ENCODE results near the gene COPZ1. TPM values are rescaled to one million over a fixed set of nuclear protein-coding genes. Genes with fewer than 3 reads are reported as not detected.
A peak's percentile ranks its signal among the peaks of the same experiment; 100 is the strongest.
"Not testable (repeated sequence)": the region's sequence is repeated elsewhere in the genome, so short reads cannot be mapped to it uniquely, and the experiment has no call there.

COPZ1 gene, protein sequence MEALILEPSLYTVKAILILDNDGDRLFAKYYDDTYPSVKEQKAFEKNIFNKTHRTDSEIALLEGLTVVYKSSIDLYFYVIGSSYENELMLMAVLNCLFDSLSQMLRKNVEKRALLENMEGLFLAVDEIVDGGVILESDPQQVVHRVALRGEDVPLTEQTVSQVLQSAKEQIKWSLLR
- 100 to 1,000 TPM; 214 to 236 (median 220) TPM for polyA plus RNA-seq (ENCODE audit: insufficient read length in 4 of 4)

- DNase-seq (ENCODE audit: low read depth in 4 of 4, low spot score in 3 of 4): peak; percentile 91 to 99 (median 98)
Measured at GRCh38 chr12:54324617-54325441, at the start of gene COPZ1. Gene COPZ1, plus strand, starts transcription at chr12:54325131. Its CDS starts 33 bp downstream, at chr12:54325164.

- DNase-seq (ENCODE audit: low read depth in 4 of 4, low spot score in 3 of 4): no peak
Measured at GRCh38 chr12:54276368-54276767, 48.6 kb upstream of the COPZ1 start.

DNA sequence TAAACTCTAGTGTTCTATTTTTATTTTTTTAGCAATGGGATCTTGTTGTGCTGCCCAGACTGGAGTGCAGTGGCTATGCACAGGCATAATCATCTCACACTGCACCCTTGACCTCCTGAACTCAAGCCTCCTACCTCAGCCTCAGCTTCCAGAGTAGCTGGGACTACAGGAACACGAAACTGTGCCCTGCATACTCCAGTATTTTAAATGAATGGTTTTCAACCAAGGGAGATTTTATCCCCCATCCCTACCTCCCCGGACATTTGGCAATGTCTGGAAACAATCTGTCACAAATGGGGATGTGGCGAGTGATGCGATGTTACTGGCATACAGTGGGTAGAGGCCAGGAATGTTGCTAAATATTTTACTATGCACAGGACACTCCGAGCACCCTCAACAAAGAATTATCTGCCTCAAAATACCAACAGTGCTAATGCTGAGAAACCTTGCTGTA, 47.1 kb upstream of the COPZ1 start:
- DNase-seq (ENCODE audit: low read depth in 4 of 4, low spot score in 3 of 4): no peak

GRCh38 chr12:54279227-54279631, 45.7 kb upstream of the COPZ1 start:
- no peak for DNase-seq (ENCODE audit: low read depth in 4 of 4, low spot score in 3 of 4)

GRCh38 chr12:54279632-54280467, 45.1 kb upstream of the COPZ1 start, which contains the start of gene CBX5:
Gene CBX5, minus strand, starts transcription at chr12:54280122. Its CDS starts 22,472 bp downstream, at chr12:54257650.
- DNase-seq (ENCODE audit: low read depth in 4 of 4, low spot score in 3 of 4): peak; percentile 99 to 100 (median 99)

GRCh38 chr12:54280468-54281260, 44.3 kb upstream of the COPZ1 start, which contains the start of gene HNRNPA1:
Gene HNRNPA1, plus strand, starts transcription at chr12:54280726. Its CDS starts 82 bp downstream, at chr12:54280808.
- DNase-seq (ENCODE audit: low read depth in 4 of 4, low spot score in 3 of 4): peak; percentile 93 to 99 (median 98)

DNA sequence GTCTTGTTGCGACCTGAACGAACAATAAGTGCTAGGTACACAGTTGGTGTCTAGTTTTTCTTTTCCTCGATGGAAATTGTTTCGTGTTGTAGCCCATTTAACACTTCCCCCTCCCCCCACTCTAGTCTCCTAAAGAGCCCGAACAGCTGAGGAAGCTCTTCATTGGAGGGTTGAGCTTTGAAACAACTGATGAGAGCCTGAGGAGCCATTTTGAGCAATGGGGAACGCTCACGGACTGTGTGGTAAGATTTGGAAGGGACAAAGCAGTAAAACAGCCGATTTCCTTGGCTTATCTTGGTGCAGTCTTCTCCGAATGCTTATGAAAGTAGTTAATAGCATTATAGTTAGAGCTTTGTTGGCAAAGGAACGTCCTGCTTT, 43.7 kb upstream of the COPZ1 start:
- DNase-seq (ENCODE audit: low read depth in 4 of 4, low spot score in 3 of 4): not testable (repeated sequence)

GRCh38 chr12:54281694-54282093, 43.2 kb upstream of the COPZ1 start:
- DNase-seq (ENCODE audit: low read depth in 4 of 4, low spot score in 3 of 4): not testable (repeated sequence)

GRCh38 chr12:54282949-54283593, 41.9 kb upstream of the COPZ1 start:
- no peak for DNase-seq (ENCODE audit: low read depth in 4 of 4, low spot score in 3 of 4)

DNA sequence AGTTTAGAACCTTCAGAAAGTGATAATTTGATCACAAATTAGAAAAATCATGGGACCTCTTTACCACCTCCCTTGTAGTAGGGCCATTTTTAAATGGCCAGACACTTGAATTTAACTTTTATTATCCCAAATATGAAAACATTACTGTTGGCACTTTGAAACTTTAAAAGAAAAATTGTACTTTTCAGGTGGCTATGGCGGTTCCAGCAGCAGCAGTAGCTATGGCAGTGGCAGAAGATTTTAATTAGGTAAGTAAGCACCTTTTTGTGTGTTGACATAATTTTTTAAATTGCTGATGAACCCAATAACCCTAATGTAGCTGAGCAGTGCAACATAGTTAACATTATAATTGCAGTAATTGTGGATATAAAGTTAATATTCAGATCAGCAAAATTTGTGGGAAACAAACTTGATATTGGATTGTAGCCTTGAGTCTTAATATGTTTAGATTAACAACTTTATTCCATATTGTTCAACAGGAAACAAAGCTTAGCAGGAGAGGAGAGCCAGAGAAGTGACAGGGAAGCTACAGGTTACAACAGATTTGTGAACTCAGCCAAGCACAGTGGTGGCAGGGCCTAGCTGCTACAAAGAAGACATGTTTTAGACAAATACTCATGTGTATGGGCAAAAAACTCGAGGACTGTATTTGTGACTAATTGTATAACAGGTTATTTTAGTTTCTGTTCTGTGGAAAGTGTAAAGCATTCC, 40.7 kb upstream of the COPZ1 start:
- DNase-seq (ENCODE audit: low read depth in 4 of 4, low spot score in 3 of 4): not testable (repeated sequence)

DNA sequence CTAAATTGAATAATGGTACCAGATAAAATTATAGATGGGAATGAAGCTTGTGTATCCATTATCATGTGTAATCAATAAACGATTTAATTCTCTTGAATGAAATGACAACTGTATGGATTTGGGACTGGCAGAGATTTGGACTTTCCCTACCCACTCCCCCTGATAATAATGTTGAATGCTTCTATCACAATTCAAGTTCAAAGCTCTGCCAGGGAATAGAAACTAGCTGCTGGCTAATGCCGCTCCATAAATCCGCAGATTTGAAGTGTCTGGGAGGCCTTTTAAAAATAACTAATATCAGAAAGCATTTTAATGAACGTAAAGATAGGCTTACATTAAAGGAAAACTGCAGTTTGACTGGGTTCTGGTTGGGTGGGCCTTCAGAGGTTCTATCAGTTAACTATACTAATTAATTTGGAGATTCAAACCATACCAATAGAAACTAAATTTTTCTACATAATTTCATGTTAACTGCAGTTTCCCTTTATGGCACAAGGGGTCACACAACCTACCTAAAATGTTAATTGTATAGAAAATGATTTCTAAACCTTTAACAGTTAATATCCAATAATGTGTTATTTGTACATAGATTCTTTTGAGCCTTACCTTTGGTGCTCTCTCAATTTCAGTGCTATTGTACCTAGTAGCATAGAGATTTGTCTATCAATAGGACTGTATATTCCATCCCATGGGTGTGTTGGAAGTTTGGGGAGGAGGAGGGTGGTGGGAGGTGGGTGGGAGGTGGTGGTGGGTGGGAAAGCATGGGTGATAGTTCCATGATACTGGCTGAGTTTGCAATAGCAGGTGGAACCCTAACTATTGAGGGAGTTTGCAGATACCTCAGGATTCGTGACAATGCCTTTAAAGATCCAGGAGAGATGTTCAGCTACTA, 39.5 kb upstream of the COPZ1 start:
- no peak for DNase-seq (ENCODE audit: low read depth in 4 of 4, low spot score in 3 of 4)

- DNase-seq (ENCODE audit: low read depth in 4 of 4, low spot score in 3 of 4): no peak
Measured at GRCh38 chr12:54286042-54287030, 38.6 kb upstream of the COPZ1 start.

- DNase-seq (ENCODE audit: low read depth in 4 of 4, low spot score in 3 of 4): no peak
Measured at GRCh38 chr12:54287261-54288157, 37.4 kb upstream of the COPZ1 start.

- no peak for DNase-seq (ENCODE audit: low read depth in 4 of 4, low spot score in 3 of 4)
Measured at GRCh38 chr12:54292083-54292930, 32.6 kb upstream of the COPZ1 start.

- no peak for DNase-seq (ENCODE audit: low read depth in 4 of 4, low spot score in 3 of 4)
Measured at GRCh38 chr12:54292931-54293241, 32.0 kb upstream of the COPZ1 start.

Measured in right renal pelvis (tissue), 4 donors.